HG03095 (cell line): Measurements from ENCODE around the gene DNAJB7.
"Not testable (repeated sequence)": the region's sequence is repeated elsewhere in the genome, so short reads cannot be mapped to it uniquely, and the experiment has no call there.

Experiments used
- ATAC-seq: cut with Tn5 transposase; IDR thresholded peaks from one replicate; pipeline ENCODE4 v1.9.1; 2021; ENCODE audit warnings: moderate library complexity; ENCODE audit not compliant: unreplicated experiment

Gene DNAJB7

DNA sequence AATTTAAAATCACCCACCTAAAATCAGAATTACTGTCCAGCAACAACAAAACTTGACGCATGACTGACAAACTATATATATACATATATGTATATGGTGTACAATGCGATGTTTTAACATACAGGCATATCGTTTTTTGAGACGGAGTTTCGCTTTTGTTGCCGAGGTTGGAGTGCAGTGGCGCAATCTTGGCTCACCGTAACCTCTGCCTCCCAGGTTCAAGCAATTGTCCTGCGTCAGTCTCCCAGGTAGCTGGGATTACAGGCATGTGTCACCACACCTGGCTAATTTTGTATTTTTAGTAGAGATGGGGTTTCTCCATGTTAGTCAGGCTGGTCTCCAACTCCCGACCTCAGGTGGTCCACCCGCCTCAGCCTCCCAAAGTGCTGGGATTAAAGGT is 16.1 kb downstream of the DNAJB7 start:
- not testable (repeated sequence) for ATAC-seq

DNA sequence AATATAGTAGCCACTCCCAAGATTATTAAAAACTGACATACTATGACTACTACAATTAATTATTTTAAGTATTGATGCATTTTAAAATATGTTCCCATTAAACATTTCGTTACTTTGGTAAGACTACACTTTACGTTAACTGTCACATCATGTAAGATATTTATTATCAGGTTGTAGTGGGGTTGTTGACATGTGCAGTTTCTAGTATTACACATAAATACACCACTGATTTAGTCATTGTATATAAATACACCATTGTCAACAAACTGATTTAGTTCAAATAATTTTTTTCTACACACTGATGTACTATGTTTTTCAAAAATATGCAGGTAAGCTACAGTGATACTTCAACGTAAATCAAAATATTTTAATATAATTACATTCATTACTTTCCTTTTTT is 17.0 kb downstream of the DNAJB7 start:
- no peak for ATAC-seq

DNA sequence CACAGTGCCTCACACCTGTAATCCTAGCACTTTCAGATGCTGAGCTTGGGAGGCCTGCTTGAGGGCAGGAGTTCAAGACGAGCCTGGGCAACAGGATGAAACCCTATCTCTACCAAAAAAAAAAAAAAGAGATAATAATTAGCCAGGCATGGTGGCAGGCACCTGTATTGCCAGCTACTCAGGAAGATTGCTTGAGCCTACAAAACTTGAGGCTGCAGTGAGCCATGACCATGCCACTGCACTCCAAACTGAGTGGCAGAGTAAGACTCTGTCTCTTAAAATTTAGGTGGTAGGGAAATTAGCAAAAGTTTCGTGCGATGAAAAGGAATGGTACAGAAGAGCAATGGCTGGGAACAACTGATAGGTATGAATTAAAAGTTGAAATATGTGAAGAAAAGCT is 23.4 kb downstream of the DNAJB7 start:
- ATAC-seq, result no peak

DNA sequence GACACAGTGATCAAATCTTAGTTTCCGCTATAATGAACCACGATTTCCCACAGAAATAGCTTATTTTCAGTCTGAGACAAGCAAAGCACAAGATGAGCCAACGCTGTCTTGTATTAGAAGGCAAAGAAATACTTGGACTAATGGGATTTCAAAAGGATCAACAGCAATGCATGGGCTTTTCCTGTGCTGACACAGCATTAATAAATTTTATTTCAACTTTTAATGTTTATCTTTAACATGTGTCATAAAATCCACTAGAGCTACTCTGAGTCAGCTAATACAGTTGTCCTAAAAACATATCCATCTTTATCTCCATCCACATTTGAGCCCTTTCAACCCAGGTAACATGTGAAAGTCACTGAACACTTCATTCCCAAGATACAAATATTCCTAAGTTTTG is 27.3 kb downstream of the DNAJB7 start:
- ATAC-seq, result no peak

DNA sequence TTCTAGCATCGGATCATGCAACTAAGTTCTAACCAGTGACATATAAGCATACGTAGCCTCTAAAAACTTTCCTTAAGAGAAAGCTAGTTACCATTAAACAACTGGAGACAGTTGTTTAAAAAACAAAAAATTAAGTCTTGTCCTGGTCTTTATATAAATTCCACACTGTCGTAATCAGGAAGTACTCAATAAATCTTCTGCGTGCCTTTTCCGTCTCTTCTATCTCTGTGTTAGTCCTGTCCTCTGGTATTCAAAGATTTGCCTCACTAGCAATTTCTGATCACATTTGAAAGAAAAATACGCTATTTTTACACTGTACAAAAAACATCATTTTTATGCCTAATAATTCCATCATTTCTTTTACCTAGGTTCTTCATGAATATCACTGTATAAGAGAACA is 32.8 kb downstream of the DNAJB7 start:
- ATAC-seq, result no peak

DNA sequence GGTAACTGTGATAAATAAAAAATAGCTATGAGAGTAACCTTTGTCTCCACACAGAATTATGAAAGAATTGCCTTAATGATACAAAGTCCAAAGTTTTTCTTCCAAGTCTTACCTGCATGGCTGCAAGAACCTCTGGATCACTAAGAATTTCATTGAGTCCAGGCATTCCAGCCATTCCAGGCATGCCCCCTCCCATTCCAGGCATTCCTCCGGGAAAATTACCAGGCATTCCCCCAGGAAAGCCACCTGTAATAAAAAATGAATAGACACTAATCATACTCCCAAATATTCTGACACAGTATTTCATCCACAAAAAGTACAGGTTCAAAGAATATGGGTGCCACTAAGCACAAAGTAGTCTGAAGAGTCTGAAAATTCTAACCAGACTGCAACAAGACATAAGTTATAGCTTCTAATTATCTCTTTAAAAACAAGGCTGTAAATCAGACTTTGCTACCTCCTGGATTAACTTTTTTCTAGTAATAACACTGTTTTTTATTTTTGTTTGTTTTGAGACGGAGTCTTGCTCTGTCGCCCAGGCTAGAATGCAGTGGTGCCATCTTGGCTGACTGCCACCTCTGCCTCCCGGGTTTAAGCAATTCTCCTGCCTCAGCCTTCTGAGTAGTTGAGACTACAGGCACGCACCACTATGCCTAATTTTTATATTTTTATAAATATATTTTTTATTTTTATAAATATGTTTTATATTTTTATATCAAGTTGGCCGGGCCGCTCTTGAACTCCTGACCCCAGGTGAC is 34.8 kb downstream of the DNAJB7 start:
- ATAC-seq, result no peak

DNA sequence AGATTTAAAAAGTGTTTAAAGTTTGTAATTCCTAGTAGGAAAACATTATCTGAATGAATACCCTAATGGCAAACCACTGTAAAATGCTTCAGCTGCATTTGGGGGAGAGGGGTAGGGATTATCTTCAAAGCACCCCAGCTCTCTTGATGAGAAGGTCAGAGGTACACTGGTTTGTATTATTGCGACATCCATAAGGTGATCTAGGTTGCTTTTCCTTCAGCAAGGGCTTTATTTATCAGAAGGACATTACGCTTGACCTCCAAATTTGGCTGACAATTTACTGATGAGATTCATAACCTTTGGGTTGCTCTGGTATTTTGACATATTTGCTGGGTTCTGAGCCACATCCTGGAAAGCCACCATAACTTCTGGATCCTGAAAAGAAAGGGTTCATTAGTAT is 35.6 kb downstream of the DNAJB7 start:
- not testable (repeated sequence) for ATAC-seq

DNA sequence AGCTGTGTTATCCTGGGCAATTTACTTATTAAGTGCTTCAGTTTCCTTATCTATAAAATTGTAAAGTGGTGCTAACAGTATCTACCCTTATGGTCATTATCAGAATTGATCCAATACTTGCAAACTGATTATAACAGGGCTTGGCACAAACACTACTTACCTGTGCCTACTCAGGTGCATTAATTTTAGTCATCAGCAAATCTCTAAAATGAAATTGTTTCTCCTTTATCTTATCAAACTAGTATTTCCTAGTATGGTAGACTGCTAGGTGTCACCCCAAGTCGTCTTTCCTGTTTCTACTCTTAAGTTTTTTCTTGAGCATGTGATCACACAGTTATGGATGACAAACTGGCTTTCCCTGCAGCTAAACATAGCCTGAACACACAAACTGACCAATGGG is 38.5 kb downstream of the DNAJB7 start:
- ATAC-seq, result no peak

DNA sequence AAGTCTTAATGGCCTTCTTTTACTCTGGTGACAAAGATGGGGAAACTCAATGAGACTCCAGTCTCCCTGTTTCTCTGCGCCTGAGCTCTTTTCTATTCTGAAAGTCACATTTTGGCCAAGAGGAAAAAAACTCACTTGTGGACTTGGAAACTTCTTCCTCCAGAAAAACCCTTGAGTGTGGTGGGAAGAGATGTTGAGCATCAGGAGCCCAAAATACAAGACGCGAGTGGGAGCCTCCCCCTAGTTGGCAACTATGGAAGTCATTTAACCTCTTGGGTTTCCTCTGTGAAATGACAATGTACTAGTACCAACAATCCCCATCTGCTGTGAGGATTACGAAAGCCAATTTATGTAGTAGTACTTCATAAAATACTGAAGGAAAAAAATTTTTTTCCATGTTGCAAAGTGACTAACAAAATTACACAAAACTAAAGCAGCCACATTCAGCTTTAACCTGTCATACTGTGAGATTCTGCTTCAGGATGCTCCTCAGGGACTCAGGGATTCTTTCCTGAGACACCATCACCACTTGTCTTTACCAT is 42.2 kb downstream of the DNAJB7 start:
- no peak for ATAC-seq

DNA sequence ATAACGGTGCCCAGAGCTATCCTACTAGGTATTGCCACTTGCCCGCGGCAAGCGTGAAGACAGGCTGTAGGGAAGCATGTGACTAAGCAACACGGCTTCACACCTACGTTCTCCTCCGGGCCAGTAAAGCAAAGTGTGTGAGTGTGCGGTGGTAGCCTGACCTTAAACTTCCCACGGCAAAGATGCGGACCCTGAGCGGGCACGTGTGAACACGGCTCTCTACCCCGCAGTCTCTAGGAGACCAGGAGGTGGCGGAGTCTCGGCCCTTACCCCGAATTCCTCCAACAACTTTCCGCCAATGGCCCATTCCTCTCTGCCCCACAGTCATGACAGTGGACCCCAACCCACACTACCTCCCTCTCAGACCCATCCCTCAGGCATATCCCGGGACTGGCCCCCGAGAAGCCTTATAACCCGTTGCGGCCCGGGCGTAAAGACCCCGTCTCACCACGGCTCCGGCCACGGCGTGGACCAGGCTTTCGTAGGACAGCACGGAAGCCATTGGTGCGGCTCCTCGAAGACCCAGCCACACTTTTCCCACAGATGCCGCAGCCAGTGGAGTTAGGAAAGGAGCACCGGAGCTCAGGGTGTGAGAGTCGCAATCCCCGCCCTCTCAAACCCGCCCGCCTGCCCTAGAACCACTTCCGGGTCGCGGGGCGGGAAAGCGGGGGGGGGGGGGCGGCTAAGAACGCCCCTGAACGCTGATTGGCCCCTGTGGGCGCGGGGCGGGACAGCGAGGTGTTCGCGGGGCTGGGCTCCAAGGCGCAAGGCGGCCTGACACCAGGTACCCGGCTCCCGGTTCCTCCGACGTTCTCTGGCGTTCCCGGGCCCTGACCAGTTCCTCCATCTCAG is 42.9 kb downstream of the DNAJB7 start, which contains the start of gene SLC25A17:
TSS of gene SLC25A17 (minus strand) at position 600 of the 852 bp plus-strand sequence. CDS start at position 502, 98 bp downstream.
- ATAC-seq, result peak; percentile 56

DNA sequence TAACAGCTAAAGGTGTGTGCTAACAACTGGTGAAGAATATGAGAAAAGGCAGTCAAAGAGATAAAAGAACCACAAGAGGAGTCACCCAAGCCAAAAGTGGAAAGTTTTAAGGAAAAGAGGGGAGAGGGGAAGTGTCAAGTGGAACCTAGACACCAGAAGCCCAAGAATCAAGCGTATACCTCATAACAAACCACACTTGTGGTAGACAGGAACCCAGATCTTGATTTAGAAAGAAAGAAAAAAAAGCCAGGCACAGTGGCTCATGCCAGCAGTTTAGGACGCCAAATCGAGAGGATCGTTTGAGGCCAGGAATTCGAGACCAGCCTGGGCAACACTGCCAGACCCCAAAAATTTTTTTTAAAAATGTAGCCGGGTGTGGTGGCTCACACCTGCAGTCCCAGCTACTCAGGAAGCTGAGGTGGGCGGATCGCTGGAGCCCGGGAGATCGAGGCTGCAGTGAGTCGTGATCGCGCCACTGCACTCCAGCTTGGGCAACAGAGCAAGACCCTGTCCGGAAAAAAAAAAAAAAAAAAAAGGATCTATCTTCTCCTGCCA is 43.6 kb downstream of the DNAJB7 start:
- no peak for ATAC-seq

DNA sequence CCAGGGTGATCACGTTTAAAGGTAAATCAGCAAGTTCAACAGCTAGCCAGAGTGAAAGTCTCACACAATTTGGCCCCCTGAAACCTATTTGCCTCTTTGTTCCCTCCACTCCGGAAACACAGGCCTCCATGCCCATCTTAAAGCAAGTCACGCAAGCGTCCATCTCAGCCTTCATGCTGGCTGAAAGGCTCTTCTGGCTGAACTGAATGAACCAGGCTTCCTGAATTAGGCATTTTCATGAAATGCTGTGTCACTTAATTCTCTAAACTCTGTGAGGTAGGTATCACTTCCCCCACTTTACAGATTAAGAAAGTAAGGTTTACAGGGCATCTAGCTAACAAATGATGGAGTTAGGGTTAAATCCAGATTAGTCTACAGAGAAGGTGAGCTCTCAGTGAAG is 44.2 kb downstream of the DNAJB7 start:
- ATAC-seq, result no peak

DNA sequence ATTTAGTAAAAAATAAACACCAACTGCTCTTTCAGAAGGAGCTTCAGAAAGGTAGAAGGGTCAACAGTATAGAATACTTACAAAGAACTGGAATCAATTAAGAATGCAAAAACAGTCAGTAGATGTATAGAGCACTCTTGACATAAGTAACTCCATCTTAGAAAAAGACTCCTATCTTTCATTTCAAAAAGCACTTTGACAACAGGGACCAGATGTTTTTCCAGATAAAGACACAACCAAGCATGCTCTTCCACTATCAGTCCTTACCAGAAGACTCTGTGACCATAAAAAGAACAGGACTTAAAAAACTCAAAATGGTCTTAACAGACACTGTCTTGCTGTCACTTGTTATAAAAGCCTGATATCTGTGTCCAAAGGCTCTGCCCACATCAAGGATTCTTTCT is 48.0 kb downstream of the DNAJB7 start:
- ATAC-seq, result no peak
